PC-3 (cell line): ENCODE results near the gene ADAMTS17. TPM values are rescaled to one million over a fixed set of nuclear protein-coding genes. Genes with fewer than 3 reads are reported as not detected.
A peak's percentile ranks its signal among the peaks of the same experiment; 100 is the strongest.

Source experiments
- ATAC-seq: fragments of 200-7000 bp; cut with Tn5 transposase; 2 replicates; pipeline ENCODE4 v1.9.1; 2020; ENCODE audit warnings: mild to moderate bottlenecking, moderate library complexity
- BruUV-seq: library from RNA; stranded (reverse); fragments of 400-500 nt; replicated peaks from 2 replicates; lab custom pipeline; 2021; lab: Mats Ljungman, UMichigan
- CTCF ChIA-PET: fragments of 300-600 bp; sonication (Branson Sonifier 250); formaldehyde crosslinking; loops from one replicate; lab custom pipeline; 2022; ENCODE audit warnings: antibody characterized with exemption; lab: Charles Lee
- POLR2A ChIA-PET: fragments of 300-600 bp; sonication (Branson Sonifier 250); formaldehyde crosslinking; loops from one replicate; lab custom pipeline; 2022; ENCODE audit warnings: antibody characterized with exemption; ENCODE audit not compliant: unreplicated experiment; lab: Charles Lee
- DNase-seq: peaks from one replicate; pipeline ENCODE4 v3.0.0-alpha.2; 2015
- H2AFZ ChIP-seq: fragments of 300-600 bp; sonication (generic); 2 replicates; pipeline ENCODE4 v1.6.0; 2016; ENCODE audit warnings: antibody characterized with exemption, low read length
- H3F3A ChIP-seq: fragments of 300-600 bp; sonication (generic); one replicate; pipeline ENCODE4 v1.6.0; 2017; ENCODE audit warnings: antibody characterized with exemption, low read length, control low read depth, mild to moderate bottlenecking; ENCODE audit not compliant: unreplicated experiment
- H3K27ac ChIP-seq: fragments of 300-600 bp; sonication (generic); 2 replicates; pipeline ENCODE4 v1.5.1; 2016; ENCODE audit warnings: mild to moderate bottlenecking, low read length
- H3K27me3 ChIP-seq: fragments of 300-600 bp; sonication (generic); 2 replicates; pipeline ENCODE4 v1.6.1; 2016; ENCODE audit warnings: low read length, mixed read lengths
- H3K36me3 ChIP-seq: fragments of 300-600 bp; sonication (generic); 2 replicates; pipeline ENCODE4 v1.6.1; 2016; ENCODE audit warnings: low read depth, mixed run types, low read length, mixed read lengths
- H3K4me1 ChIP-seq: fragments of 300-600 bp; sonication (generic); 2 replicates; pipeline ENCODE4 v1.5.1; 2016; ENCODE audit warnings: low read length; ENCODE audit not compliant: insufficient read depth
- H3K4me2 ChIP-seq: fragments of 300-600 bp; sonication (generic); 2 replicates; pipeline ENCODE4 v1.6.0; 2016; ENCODE audit warnings: low read length
- H3K4me3 ChIP-seq: fragments of 300-600 bp; sonication (generic); 2 replicates; pipeline ENCODE4 v1.5.1; 2016; ENCODE audit warnings: mild to moderate bottlenecking, low read length, mixed read lengths
- H3K79me2 ChIP-seq: fragments of 300-600 bp; sonication (generic); 2 replicates; pipeline ENCODE4 v1.6.1; 2017; ENCODE audit warnings: low read length, mixed read lengths
- H3K9ac ChIP-seq: fragments of 300-600 bp; sonication (generic); 2 replicates; pipeline ENCODE4 v1.6.0; 2016; ENCODE audit warnings: mild to moderate bottlenecking, low read length
- H3K9me2 ChIP-seq: fragments of 300-600 bp; sonication (generic); replicated peaks from 2 replicates; pipeline ENCODE4 v1.6.1; 2016; ENCODE audit warnings: mixed run types, low read length, mixed read lengths
- H3K9me3 ChIP-seq: fragments of 300-600 bp; sonication (generic); 2 replicates; pipeline ENCODE4 v1.6.1; 2016; ENCODE audit warnings: low read length, mixed read lengths
- H4K20me1 ChIP-seq: fragments of 300-600 bp; sonication (generic); 2 replicates; pipeline ENCODE4 v1.6.1; 2016; ENCODE audit warnings: low read length, mixed read lengths
- CTCF ChIP-seq: fragments of 300-600 bp; sonication (generic); conservative IDR thresholded peaks from 2 replicates; pipeline ENCODE4 v1.5.1; 2017; ENCODE audit warnings: antibody characterized with exemption, low read depth, mild to moderate bottlenecking, low read length
- EZH2 ChIP-seq: fragments of 300-600 bp; sonication (generic); IDR thresholded peaks from one replicate; pipeline ENCODE4 v1.6.1; 2017; ENCODE audit warnings: antibody characterized with exemption, mild to moderate bottlenecking, low read length; ENCODE audit not compliant: unreplicated experiment
- EZH2phosphoT487 ChIP-seq: fragments of 300-600 bp; sonication (generic); IDR thresholded peaks from 2 replicates; pipeline ENCODE4 v1.6.1; 2018; ENCODE audit warnings: mild to moderate bottlenecking, antibody characterized with exemption, low read length, borderline replicate concordance
- intact Hi-C: fragments of 100-400 bp; cut with micrococcal nuclease; formaldehyde crosslinking; loops from 2 replicates; pipeline ENCODE4 v1.9.0; 2023
- total RNA-seq: library from RNA; depleted of rRNA; stranded (reverse); fragments of >200 nt; gene quantifications from 2 replicates; pipeline ENCODE4 v1.2.3, GENCODE V29; 2014

ADAMTS17 gene
- total RNA-seq, 1 experiment from 2014 or later = 6.9 TPM

GRCh38 chr15:100211855-100212850 lies 129.6 kb downstream of the ADAMTS17 start:
- H3K4me3 ChIP-seq = no peak overlapping the region
- no peak overlapping the region for H2AFZ ChIP-seq
- H3F3A ChIP-seq = no peaks in the 10 kb centered on the region
- no peaks in the 10 kb centered on the region for H3K27me3 ChIP-seq
- peak; percentile 29; the same call in 1 of the 2 replicates for ATAC-seq
- CTCF ChIA-PET = no interaction called here
- BruUV-seq = no TSS peak
- H3K27ac ChIP-seq = no peak overlapping the region
- H3K79me2 ChIP-seq = no peaks in the 10 kb centered on the region
- TF ChIP-seq EZH2 = no peak
- TF ChIP-seq EZH2phosphoT487 = no peak
- TF ChIP-seq CTCF = no peak
- H3K4me1 ChIP-seq = peaks cover 11% of the 10 kb centered on the region
- DNase-seq = peak; percentile 32
- POLR2A ChIA-PET = no interaction called here
- no peak overlapping the region for H3K9ac ChIP-seq
- no peak overlapping the region for H3K4me2 ChIP-seq
- no peaks in the 10 kb centered on the region for H3K36me3 ChIP-seq
- no peaks in the 10 kb centered on the region for H3K9me2 ChIP-seq
- no peaks in the 10 kb centered on the region for H4K20me1 ChIP-seq
- intact Hi-C loops = loop anchor here (10.0 kb wide), 1 partner anchor 167 kb away; no protein-coding TSS in a partner anchor
- H3K9me3 ChIP-seq = no peaks in the 10 kb centered on the region

GRCh38 chr15:100210338-100210737 lies 131.4 kb downstream of the ADAMTS17 start:
- POLR2A ChIA-PET = no interaction called here
- no peak overlapping the region for H3K9ac ChIP-seq
- H3K36me3 ChIP-seq = no peaks in the 10 kb centered on the region
- no peaks in the 10 kb centered on the region for H3K27me3 ChIP-seq
- H3K4me2 ChIP-seq = no peak overlapping the region
- H3K4me3 ChIP-seq = no peak overlapping the region
- peaks cover 11% of the 10 kb centered on the region for H3K4me1 ChIP-seq
- ATAC-seq = no peak
- no peaks in the 10 kb centered on the region for H3K79me2 ChIP-seq
- H2AFZ ChIP-seq = no peak overlapping the region
- H4K20me1 ChIP-seq = no peaks in the 10 kb centered on the region
- no peak for DNase-seq
- TF ChIP-seq EZH2phosphoT487 = no peak
- no peak for TF ChIP-seq CTCF
- TF ChIP-seq EZH2 = no peak
- H3K9me2 ChIP-seq = no peaks in the 10 kb centered on the region
- CTCF ChIA-PET = no interaction called here
- intact Hi-C loops = loop anchor here (10.0 kb wide), 1 partner anchor 166 kb away; no protein-coding TSS in a partner anchor
- BruUV-seq = no TSS peak
- no peaks in the 10 kb centered on the region for H3F3A ChIP-seq
- no peak overlapping the region for H3K27ac ChIP-seq
- no peaks in the 10 kb centered on the region for H3K9me3 ChIP-seq
